NOMO-1 treated with DMSO at 0.1 percent for 48 hours (cell line): ENCODE measurements around the gene PATJ.

ENCODE experiments used
- DNase-seq: peaks from one replicate; lab custom pipeline; 2025; ENCODE audit not compliant: unreplicated experiment; lab: John Stamatoyannopoulos, UW

The PATJ gene

GRCh38 chr1:62088439-62088838 lies 346.2 kb downstream of the PATJ start:
- DNase-seq = no peak

DNA sequence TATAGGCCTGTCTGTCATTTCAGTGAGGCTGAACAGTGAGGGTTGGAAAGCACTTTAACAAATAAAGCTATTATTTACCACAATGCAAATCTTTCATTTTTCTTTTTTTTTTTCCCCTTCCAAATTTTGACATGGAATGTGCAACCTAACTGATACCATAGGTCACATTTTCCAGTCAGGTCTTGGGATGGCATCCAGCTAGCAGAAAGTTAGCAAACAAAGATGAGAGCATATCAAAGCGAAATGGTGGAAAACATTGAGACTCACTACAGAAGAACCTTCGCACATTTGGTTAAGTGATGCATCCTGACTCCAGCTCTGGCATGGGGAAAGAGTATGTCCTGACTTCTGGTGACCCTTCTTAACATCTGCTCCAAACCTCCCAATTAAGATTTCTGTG lies 347.3 kb downstream of the PATJ start:
- DNase-seq = no peak

GRCh38 chr1:62090016-62090415 lies 347.7 kb downstream of the PATJ start:
- DNase-seq = no peak

DNA sequence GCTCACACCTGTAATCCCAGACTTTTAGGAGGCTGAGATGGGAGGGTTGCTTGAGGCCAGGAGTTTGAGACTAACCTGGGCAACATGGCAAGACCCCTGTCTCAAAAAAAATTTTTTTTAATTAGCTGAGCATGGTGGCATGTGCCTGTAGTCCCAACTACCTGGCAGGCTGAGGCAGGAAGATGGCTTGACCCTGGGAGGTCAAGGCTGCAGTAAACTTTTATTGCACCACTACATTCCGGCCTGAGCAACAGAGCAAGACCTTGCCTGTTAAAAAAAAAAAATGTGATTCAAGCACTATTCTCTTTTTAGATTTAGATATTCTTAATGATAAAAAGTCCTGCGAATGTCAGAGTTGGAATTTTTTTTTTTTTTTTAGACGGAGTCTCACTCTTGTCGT lies 349.8 kb downstream of the PATJ start:
- no peak for DNase-seq

- DNase-seq = no peak
Measured at GRCh38 chr1:62093261-62093660, 351.0 kb downstream of the PATJ start.

GRCh38 chr1:62097464-62097863 lies 355.2 kb downstream of the PATJ start:
- DNase-seq = no peak

DNA sequence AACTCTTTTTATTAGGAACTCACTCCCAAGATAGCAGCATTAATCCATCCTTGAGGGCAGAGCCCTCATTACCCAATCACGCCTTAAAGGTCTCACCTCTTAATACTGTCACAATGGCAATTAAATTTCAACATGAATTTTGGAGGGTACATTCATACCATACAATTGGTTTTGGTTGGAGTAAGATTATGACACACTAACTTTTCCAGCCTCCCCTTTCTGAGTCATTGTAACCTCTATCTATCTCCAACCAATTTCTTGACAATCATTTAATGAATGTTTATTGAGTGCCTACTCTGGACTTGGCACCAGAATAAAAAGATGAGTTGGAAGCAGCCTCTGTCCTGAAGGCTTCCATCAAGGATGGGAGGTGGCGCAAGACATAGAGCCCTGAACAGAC lies 358.2 kb downstream of the PATJ start:
- DNase-seq = no peak

- no peak for DNase-seq
Measured at GRCh38 chr1:62103846-62104245, 361.6 kb downstream of the PATJ start.

DNA sequence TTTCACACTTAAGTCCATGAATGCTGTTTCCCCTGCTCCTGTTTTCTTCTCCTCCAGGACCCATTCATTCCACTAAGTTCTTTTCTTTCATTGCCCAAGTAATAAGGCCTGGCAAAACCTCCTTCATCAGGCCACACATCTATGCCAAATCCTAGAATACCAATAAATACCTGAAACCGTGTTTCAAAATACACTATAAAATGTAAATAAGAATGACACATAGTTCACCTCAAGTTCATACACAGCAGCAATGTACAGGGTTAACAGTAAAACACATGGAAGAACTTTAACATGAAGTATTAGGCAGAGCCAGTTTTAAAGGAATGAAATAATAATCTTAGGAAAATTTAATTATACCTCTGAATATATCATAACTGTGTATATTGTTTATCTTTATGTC lies 365.6 kb downstream of the PATJ start:
- DNase-seq = no peak

DNA sequence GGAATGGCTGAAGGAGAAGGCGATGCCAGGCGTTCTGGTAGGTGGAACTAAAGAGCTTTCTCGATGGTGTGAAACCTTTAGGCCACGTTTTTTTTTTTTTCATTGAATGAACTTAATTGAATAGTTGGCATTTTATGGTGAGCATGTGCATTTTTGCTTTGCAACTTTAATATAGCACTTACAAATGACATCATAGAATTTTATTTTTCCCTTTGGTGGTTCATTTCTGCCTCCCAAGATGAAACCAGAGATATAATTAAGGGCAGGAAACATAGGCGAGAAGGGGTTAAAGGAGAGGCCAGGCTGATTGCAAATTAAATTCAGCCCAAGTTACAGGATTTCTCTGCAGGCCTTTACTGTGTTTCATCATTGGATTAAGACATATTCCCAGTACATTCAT lies 366.8 kb downstream of the PATJ start:
- no peak for DNase-seq

DNA sequence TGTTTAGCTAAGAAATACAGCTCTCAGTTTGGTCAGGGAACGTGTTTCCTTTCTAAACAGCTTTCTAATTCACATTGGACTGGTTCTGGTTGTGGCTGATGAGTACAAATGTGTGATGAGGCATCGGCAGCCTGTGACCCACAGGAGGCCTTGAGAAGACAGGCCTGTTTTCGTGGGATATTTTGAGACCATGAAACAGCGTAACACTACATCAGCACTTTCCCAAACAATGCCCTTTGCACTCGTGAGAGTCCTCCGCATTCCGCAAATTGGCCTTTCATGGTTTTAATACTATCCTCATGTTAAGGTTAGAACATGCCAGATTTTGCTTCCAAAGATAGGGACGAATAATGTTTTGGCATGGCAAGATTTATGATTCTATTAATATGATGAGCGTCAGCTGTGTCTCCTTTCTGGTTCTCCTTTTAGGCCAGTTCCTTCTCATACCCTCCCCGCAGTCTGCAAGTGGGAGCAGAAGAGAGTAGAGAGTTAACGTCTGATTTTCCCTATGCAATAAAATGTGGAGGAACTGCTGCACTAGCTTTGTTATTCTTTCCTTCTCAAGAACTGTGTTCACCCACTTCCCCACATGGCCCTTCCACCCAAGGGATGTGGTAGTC lies 368.0 kb downstream of the PATJ start:
- DNase-seq = no peak

DNA sequence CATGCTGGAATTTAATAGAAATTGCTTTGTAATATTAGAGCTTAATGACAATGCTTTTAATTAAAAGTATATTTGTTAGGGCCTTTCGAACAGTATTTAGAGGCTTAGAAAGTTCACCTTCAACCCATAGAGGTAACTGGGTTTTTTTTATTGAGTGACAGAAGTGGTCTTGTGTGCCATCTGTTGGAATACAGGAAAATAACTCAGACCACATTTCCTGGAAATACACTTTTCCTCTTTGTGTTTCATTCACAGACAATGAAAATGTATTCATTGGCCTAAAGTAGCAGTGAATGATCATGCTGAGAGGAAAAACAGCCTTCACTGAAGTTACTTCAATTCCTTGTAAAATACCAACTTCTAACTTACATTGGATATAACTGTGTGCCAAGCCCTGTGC lies 368.8 kb downstream of the PATJ start:
- DNase-seq = no peak

GRCh38 chr1:62113507-62113906 lies 371.2 kb downstream of the PATJ start:
- DNase-seq = no peak

GRCh38 chr1:62117018-62117750 lies 374.9 kb downstream of the PATJ start:
- no peak for DNase-seq

DNA sequence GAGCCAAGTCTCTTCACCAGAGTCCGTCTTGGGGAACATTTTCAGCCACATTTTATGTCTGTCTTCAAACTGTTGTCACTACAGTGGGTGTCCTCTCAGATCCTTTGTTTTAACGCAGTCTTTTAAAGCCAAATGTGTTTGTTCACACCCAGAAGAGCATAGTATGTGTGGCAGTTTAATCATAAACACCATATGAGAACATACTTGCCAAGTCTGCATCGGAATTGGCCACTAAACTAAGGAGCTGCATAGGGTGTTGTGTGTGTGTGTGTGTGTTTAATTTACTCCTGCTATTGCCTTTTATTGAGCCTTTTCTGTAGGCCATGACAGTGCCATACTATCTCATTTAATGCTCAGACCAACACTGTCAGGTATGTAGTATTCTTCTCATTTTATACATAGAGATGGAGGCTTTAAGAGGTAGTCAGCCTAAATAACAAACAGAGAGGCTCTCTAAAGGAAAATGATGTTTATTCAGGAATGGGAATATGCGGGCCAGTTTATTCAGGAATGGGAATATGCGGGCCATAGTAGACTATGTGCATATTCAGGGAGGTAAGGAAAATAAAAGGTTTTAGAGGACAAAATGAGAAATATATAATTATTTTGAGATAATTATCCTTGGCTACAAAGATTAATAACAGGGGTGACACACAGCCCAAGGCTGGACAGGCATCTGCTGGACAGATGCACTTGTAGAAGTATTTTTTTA lies 384.5 kb downstream of the PATJ start:
- DNase-seq = no peak

- DNase-seq = no peak
Measured at GRCh38 chr1:62128745-62129144, 386.5 kb downstream of the PATJ start.

DNA sequence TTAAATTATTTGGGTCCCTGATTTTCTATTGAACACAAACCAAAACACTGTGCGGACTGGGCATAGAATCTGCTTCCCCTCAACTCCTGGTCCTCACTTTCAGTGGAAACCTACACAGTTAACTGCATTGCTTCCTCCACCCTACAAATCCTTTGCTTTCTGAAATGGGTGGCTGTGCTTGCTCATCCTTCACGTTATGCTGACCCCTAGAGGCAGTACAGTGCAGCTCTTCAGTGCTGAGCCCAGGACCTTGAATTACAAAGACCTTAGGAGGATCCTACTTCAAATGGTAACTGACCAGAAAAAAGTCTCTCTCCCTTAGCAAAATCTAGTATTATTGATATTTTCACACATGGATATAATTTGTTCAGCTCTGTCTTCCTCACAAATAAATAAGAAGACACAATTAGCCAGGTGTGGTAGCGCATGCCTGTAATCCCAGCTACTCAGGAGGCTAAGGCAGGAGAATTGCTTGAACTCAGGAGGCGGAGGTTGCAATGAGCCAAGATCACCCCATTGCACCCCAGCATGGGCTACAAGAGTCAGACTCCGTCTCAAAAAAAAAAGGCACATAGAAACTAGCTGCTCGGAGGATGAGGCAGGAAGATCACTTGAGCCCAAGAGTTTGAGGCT lies 388.9 kb downstream of the PATJ start:
- DNase-seq = peak; percentile 38

DNA sequence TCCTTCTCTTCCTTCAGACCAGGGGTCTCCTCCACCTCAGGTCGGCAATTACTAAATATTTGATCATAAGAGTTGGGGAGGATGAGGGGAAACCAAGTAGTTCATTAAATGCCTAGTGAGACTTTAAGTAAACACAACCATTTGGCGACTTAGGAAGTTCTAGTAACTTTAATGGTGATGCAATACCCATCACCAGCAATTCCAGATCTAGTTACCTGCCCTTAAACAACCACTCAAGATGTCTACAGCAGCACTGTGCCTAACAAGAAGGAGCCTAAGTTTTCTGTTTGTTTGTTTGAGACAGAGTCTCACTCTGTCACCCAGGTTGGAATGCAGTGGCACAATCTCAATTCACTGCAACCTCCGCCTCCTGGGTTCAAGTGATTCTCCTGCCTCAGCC lies 395.7 kb downstream of the PATJ start:
- no peak for DNase-seq

GRCh38 chr1:62139410-62139809 lies 397.1 kb downstream of the PATJ start:
- no peak for DNase-seq

- no peak for DNase-seq
Measured at GRCh38 chr1:62140666-62141065, 398.4 kb downstream of the PATJ start.

DNA sequence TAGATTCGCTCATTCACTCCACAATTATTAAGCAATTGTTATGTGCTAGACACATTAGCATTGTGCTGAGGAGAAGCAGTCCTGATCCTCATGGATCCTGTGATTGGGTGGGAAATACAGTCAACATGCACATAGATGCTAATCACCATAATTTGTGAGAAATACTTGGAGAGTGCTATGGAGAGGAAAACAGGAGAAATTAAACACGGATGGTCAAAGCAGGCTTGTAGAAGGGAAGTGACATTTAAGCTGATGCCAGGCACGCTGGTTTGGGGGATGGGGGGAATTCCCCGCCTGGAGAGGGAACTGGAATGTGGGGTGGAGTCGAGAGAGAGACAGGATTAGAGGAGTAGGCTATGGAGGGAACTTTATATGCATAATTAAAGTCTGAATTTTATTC lies 400.2 kb downstream of the PATJ start:
- DNase-seq = no peak
